Calu3 (cell line): ENCODE data around the gene NPR3. TPM values are rescaled to one million over a fixed set of nuclear protein-coding genes. Genes with fewer than 3 reads are reported as not detected.

Experiments used
- BruUV-seq: library from RNA; stranded (reverse); fragments of 400-500 nt; replicated peaks from 2 replicates; lab custom pipeline; 2021; lab: Mats Ljungman, UMichigan
- CTCF ChIA-PET: fragments of 300-600 bp; sonication (Branson Sonifier 250); formaldehyde crosslinking; loops from one replicate; lab custom pipeline; 2022; ENCODE audit warnings: antibody characterized with exemption; lab: Charles Lee
- DNase-seq: peaks from one replicate; pipeline ENCODE4 v3.0.0; 2022
- H3K27ac Mint-ChIP-seq: one replicate; pipeline ENCODE4 v1.8.0; 2022; ENCODE audit warnings: mixed read lengths; ENCODE audit not compliant: unreplicated experiment
- H3K27me3 Mint-ChIP-seq: one replicate; pipeline ENCODE4 v1.8.0; 2022; ENCODE audit warnings: mixed read lengths; ENCODE audit not compliant: unreplicated experiment
- H3K36me3 Mint-ChIP-seq: one replicate; pipeline ENCODE4 v1.8.0; 2022; ENCODE audit warnings: mild to moderate bottlenecking, moderate library complexity, mixed read lengths; ENCODE audit not compliant: insufficient read depth, unreplicated experiment
- H3K4me1 Mint-ChIP-seq: one replicate; pipeline ENCODE4 v1.8.0; 2022; ENCODE audit warnings: mild to moderate bottlenecking, low read depth, mixed read lengths; ENCODE audit not compliant: unreplicated experiment
- H3K4me3 Mint-ChIP-seq: one replicate; pipeline ENCODE4 v1.8.0; 2022; ENCODE audit warnings: mild to moderate bottlenecking, low read depth, moderate library complexity, mixed read lengths; ENCODE audit not compliant: unreplicated experiment
- H3K9me3 Mint-ChIP-seq: one replicate; pipeline ENCODE4 v1.8.0; 2022; ENCODE audit warnings: low read depth, mixed read lengths; ENCODE audit not compliant: unreplicated experiment
- CTCF ChIP-seq: fragments of 200-600 bp; IDR thresholded peaks from one replicate; pipeline ENCODE4 v1.8.0; 2022; ENCODE audit warnings: antibody characterized with exemption; ENCODE audit not compliant: unreplicated experiment
- intact Hi-C: fragments of 100-400 bp; cut with micrococcal nuclease; formaldehyde crosslinking; loops from one replicate; pipeline ENCODE4 v1.10.0; 2022; ENCODE audit not compliant: unreplicated experiment
- total RNA-seq: library from RNA; stranded (reverse); gene quantifications from 2 replicates; pipeline ENCODE4 v1.2.3, GENCODE V29; 2022

NPR3 gene
- total RNA-seq, 1 experiment from 2014 or later = 0.19 TPM

GRCh38 chr5:32734827-32735378 lies 23.8 kb downstream of the NPR3 start:
- H3K4me3 Mint-ChIP-seq = no peak overlapping the region
- BruUV-seq = no TSS peak
- no peaks in the 10 kb centered on the region for H3K4me1 Mint-ChIP-seq
- CTCF ChIA-PET = no interaction called here
- H3K27me3 Mint-ChIP-seq = peaks cover 20% of the 10 kb centered on the region
- no peak for TF ChIP-seq CTCF
- no peak for DNase-seq
- no peaks in the 10 kb centered on the region for H3K9me3 Mint-ChIP-seq
- no peaks in the 10 kb centered on the region for H3K36me3 Mint-ChIP-seq
- intact Hi-C loops = no loop called here
- no peak overlapping the region for H3K27ac Mint-ChIP-seq

DNA sequence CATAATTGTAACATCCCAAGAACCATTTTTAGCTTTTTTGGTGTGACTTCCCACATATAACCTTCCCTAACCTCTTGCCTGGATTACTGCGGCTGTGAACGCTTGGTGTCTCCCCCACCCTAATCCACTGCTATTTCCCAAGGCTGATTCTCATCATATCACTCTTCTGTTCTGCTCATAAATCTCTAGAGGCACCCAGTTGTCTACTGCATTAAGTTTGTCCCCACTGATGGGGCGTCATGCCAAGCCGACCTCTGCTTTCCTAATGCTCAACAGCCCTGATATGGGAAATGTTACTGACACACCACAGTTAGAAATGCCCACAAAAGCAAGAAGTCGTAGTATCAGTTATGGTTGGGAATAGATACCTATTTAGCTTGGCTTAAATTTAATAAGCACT lies 24.4 kb downstream of the NPR3 start:
- CTCF ChIA-PET = no interaction called here

DNA sequence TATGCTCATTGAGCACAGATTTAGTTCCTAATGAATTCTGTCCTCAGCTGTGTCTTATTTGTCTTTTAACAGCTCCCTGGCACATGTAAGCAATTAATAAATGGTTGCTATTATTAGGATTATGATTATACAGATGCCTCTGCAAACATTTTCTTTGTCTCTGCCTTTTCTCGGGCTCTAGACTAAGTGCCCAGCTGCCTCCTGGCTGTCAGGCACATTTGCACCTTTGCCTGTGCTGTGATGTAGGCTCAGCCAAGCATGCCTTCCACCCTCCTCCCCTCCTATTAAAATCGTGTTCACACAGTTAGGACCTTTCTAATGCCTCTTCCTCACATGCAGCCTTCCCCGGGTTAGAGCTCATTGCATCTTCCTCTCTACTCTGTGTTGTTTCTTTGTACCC lies 25.7 kb downstream of the NPR3 start:
- Mint-ChIP-seq H3K9me3 (no peaks in the 10 kb centered on the region), H3K4me1 (no peaks in the 10 kb centered on the region), H3K27me3 (peaks cover 20% of the 10 kb centered on the region), H3K4me3 (no peak overlapping the region), H3K36me3 (no peaks in the 10 kb centered on the region), H3K27ac (no peak overlapping the region)
- intact Hi-C loops = no loop called here
- TF ChIP-seq CTCF = no peak
- BruUV-seq = no TSS peak
- CTCF ChIA-PET = interaction anchor here (0.8 kb wide), 1 partner anchor 447 kb away, joined by 7 read pairs; no protein-coding TSS in a partner anchor
- DNase-seq = no peak

More for the DNA sequence above, 24.4 kb downstream of the NPR3 start:
- no peaks in the 10 kb centered on the region for H3K4me1 Mint-ChIP-seq
- no peak for TF ChIP-seq CTCF
- BruUV-seq = no TSS peak
- H3K27ac Mint-ChIP-seq = no peak overlapping the region
- intact Hi-C loops = no loop called here
- H3K36me3 Mint-ChIP-seq = no peaks in the 10 kb centered on the region
- no peak for DNase-seq
- H3K27me3 Mint-ChIP-seq = peaks cover 20% of the 10 kb centered on the region
- H3K4me3 Mint-ChIP-seq = no peak overlapping the region
- no peaks in the 10 kb centered on the region for H3K9me3 Mint-ChIP-seq

DNA sequence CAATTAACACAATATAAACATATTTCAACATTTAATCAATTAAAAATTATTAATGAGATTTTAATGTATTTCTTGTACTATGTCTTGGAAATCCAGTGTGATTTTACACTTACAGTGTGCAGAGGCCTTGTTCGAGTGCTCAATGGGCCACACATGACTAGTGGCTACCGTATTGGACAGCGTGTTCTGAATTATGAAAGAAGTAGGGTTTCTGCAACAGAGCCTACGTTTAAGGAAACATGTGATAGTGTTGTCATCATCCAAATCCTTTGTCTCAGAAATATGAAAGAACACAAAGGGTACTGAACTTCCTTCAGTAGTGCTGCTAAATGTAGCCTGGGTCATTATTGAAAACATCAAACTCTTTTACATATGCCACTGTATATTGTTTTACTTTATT lies 29.5 kb downstream of the NPR3 start:
- TF ChIP-seq CTCF = no peak
- CTCF ChIA-PET = no interaction called here
- Mint-ChIP-seq H3K4me3 (no peak overlapping the region), H3K36me3 (no peaks in the 10 kb centered on the region), H3K27ac (no peak overlapping the region), H3K4me1 (no peaks in the 10 kb centered on the region), H3K27me3 (peaks cover 2% of the 10 kb centered on the region), H3K9me3 (no peaks in the 10 kb centered on the region)
- intact Hi-C loops = no loop called here
- no TSS peak for BruUV-seq
- DNase-seq = no peak
